Astrocyte of the hippocampus (primary cell): Measurements from ENCODE around the gene HOXA9.

ENCODE experiments used
- DNase-seq: peaks from one replicate; pipeline ENCODE4 v3.0.0; 2011; ENCODE audit warnings: low read depth, low spot score

HOXA9 gene

GRCh38 chr7:27164367-27165088 lies 809 bp downstream of the HOXA9 start:
- no peak for DNase-seq

DNA sequence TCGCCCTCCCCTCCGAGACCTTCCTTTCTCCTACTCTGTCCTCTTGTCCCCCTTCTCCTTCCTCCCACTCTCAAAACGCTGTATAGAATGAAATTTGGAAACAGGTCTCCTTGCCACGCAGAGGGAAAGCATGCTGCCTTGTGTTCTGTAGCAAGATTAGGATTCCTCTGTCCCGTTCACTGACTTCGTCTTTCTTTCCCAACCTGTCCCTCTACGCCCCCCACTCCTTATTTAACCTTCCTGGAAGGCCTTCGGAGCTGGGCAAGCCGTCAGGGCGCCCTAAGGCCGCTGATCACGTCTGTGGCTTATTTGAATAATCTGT lies 1.3 kb downstream of the HOXA9 start:
- no peak for DNase-seq

GRCh38 chr7:27163288-27164044 lies 1.9 kb downstream of the HOXA9 start:
- DNase-seq, result no peak

GRCh38 chr7:27162561-27163287 lies 2.6 kb downstream of the HOXA9 start:
- DNase-seq, result no peak

GRCh38 chr7:27161721-27162560 lies 3.4 kb downstream of the HOXA9 start:
- no peak for DNase-seq

DNA sequence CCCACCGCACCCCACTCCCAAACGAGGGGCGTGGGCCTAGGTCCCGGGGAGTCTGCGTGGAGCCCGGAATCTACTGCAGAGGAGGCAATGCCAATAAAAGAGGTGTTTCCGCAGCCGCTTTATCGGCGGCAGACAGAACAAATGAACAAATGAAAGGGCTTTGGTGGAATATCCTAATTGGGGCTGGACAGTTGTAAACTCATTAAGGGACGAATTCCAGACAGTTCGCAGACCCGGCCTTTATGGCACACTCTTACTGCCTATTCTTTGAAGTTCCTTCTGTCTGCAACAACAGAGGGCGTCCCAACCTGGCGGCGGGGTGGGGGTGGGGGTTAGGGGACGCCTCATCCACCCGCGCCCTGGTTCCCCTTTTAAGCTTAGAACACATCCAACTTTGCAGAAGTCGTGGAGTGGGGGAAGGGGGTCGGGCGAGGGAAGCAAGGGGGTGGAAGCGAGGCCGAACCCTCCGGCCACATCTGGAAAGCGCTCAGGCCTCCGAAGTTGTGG lies 4.1 kb downstream of the HOXA9 start:
- no peak for DNase-seq

- peak; percentile 87 for DNase-seq
These were observed 4.7 kb downstream of the HOXA9 start for GRCh38 chr7:27160546-27161213.

- no peak for DNase-seq
These were observed 5.2 kb downstream of the HOXA9 start for GRCh38 chr7:27160145-27160545.

DNA sequence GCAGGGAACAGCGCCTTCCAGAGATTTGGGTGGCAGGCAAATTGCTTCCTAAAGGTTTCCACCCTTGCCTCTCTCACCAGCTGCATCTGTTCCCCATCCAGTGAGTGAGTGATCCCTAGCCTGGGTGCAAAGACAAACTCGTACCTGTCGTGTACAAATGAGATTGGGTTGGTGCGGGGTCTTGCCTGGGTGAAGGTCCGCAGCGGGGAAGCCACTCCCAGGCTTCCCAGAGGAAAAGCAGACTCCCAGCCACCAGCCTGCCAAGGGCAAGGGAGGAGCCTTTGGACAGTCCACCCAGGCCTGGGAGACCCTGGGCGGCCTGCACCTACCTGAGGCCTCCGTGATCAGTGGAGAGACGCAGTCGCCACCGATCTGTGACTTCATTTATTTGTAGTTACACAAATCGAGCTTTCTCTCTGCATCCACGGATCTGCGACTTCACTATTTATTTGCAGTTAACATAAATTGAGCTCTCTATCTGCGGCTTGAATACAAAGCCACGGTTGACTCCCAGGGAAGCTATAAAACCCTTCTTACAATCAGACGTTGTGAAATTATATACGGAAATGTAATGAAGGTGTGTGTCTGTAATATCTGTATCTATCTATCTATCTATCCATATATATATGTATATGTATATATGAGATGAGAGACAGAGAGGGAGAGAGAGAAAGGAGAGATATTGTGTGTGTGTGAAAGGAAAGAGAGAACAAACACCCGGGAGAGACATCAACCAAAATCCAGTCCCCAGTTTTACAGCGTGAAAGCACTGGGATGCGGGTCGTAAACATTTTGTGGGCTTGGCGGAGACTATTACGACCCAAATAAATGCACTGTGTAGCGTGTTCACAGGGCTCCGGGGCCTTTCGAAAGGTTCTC lies 5.8 kb downstream of the HOXA9 start:
- no peak for DNase-seq

- no peak for DNase-seq
These were observed 6.7 kb downstream of the HOXA9 start for GRCh38 chr7:27158436-27159265.

- no peak for DNase-seq
These were observed 7.5 kb downstream of the HOXA9 start for GRCh38 chr7:27157702-27158431.

- DNase-seq, result no peak
These were observed 8.2 kb downstream of the HOXA9 start for GRCh38 chr7:27156916-27157701.

DNA sequence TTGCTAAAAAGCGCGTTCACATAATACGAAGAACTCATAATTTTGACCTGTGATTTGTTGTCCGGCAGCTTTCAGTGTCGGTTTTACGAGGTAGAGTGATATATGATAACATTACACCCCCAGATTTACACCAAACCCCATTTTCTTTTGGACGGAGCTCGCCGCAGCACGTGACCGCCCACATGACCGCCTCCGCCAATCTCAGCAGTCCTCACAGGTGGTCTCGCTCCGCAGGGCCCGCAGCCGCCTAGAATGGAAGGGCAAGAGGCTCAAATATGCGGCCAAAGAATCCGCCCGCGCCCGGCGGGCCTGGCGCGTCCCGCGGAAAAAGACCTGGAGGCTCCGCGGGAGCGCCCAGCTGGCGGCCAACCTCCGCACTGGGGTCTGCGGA lies 8.8 kb downstream of the HOXA9 start, which contains the start of gene HOXA7:
TSS of gene HOXA7 (minus strand) at position 168 of the 391 bp plus-strand sequence. CDS start at position 38, 130 bp downstream.
- DNase-seq, result no peak

GRCh38 chr7:27155816-27156507 lies 9.4 kb downstream of the HOXA9 start:
- DNase-seq, result no peak

DNA sequence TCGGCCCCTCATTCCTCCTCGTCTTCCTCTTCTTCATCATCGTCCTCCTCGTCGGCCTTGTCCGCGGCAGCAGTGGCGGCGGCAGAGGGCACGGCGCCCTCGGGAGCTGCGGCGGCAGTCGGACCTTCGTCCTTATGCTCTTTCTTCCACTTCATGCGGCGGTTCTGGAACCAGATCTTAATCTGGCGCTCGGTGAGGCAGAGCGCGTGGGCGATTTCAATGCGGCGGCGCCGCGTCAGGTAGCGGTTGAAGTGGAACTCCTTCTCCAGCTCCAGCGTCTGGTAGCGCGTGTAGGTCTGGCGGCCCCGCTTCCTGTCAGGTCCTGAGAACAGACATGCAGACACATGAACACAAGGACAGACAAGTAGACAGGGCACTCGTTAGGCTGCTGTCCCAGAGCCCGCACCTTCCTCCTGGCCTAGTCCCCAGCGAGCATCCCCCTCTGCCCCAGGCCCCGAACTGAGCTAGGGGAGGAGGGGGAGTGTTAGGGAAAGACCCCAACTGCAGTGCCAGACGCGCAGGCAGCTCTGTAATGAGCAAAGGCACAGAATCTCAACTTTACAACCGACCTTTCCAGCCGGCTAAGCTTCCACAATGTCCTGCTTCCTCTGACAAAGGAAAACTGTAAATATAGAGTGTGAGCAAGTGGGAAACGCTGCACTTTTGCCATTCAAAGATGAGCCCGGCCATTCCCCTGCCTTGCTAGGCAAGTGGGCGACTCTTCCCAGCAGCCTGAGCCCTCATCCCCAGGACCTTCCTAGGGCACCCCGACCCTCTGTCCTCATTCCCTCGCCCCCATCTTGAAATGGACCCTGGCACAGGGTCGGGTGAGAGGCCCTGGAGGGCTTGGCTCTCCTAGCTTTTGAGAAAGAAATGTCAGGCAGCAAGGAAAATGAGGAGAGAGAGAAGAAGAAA lies 10.2 kb downstream of the HOXA9 start:
- no peak for DNase-seq

- DNase-seq, result no peak
These were observed 11.0 kb downstream of the HOXA9 start for GRCh38 chr7:27154369-27154768.
